Measurements from ENCODE around the gene TRABD. TPM values are rescaled to one million over a fixed set of nuclear protein-coding genes. Genes with fewer than 3 reads are reported as not detected.

TRABD gene
- total RNA-seq, 6 experiments from 2014 or later = 25.0 to 36.0 (median 27.6) TPM

- Mint-ChIP-seq H3K4me1 (ENCODE audit: low read depth) (peaks cover 25% of the 10 kb centered on the region), H3K27ac (no peak overlapping the region), H3K9me3 (no peaks in the 10 kb centered on the region), H3K4me3 (no peak overlapping the region), H3K36me3 (ENCODE audit: low read depth) (no peaks in the 10 kb centered on the region), H3K27me3 (ENCODE audit: insufficient read depth) (no peaks in the 10 kb centered on the region; the same call in 1 of the 2 replicates)
- DNase-seq = no peak
- TF ChIP-seq, protein P1, sequence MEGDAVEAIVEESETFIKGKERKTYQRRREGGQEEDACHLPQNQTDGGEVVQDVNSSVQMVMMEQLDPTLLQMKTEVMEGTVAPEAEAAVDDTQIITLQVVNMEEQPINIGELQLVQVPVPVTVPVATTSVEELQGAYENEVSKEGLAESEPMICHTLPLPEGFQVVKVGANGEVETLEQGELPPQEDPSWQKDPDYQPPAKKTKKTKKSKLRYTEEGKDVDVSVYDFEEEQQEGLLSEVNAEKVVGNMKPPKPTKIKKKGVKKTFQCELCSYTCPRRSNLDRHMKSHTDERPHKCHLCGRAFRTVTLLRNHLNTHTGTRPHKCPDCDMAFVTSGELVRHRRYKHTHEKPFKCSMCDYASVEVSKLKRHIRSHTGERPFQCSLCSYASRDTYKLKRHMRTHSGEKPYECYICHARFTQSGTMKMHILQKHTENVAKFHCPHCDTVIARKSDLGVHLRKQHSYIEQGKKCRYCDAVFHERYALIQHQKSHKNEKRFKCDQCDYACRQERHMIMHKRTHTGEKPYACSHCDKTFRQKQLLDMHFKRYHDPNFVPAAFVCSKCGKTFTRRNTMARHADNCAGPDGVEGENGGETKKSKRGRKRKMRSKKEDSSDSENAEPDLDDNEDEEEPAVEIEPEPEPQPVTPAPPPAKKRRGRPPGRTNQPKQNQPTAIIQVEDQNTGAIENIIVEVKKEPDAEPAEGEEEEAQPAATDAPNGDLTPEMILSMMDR (IDR thresholded peaks at IDR 0.05) = no peak
These were observed 8.5 kb downstream of the TRABD start for GRCh38 chr22:50194037-50194805.

- no peak overlapping the region for H3K27ac Mint-ChIP-seq
- no peaks in the 10 kb centered on the region for H3K36me3 Mint-ChIP-seq (ENCODE audit: low read depth)
- H3K27me3 Mint-ChIP-seq (ENCODE audit: insufficient read depth) = no peaks in the 10 kb centered on the region; the same call in 1 of the 2 replicates
- TF ChIP-seq, protein P1 (IDR thresholded peaks at IDR 0.05) = no peak
- no peak overlapping the region for H3K4me3 Mint-ChIP-seq
- no peak for DNase-seq
- H3K9me3 Mint-ChIP-seq = no peaks in the 10 kb centered on the region
- peaks cover 12% of the 10 kb centered on the region for H3K4me1 Mint-ChIP-seq (ENCODE audit: low read depth)
These were observed 10.5 kb downstream of the TRABD start for GRCh38 chr22:50196256-50196655.

DNA sequence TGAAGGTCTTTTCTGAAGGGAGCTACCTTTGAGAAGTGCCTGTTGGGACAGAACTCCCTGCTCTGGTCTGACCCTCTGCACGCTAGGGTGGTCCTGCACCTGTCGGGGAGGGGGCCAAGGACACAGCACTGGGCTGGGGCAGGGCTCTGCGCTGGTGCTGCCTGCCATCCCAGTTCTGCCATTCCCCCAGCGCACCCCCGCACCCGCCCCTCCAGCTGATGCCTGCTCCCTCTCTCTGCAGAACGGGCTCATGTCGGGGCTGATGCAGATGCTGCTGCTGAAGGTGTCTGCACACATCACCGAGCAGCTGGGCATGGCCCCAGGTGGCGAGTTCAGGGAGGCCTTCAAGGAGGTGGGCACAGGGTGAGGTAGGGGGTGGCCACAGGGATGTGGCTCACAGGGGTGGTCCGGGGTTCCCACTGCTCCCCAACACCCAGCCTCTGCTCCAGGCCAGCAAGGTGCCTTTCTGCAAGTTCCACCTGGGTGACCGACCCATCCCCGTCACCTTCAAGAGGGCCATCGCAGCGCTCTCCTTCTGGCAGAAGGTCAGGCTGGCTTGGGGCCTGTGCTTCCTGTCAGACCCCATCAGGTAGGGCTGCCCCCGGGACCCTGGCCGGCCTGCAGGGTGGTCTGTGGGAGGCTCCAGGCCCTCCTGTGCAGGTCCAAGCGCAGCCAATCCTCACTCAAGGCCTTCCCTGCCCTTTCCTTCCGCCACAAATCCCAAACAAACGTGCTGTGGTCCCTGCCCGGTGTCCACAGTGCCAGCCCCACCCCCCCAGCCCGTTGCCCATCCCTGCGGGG is 11.5 kb downstream of the TRABD start:
- Mint-ChIP-seq H3K27me3 (ENCODE audit: insufficient read depth) (no peaks in the 10 kb centered on the region; the same call in 1 of the 2 replicates), H3K4me1 (ENCODE audit: low read depth) (peaks cover 7% of the 10 kb centered on the region), H3K4me3 (no peak overlapping the region), H3K36me3 (ENCODE audit: low read depth) (peaks cover 3% of the 10 kb centered on the region; the same call in 1 of the 2 replicates), H3K27ac (no peak overlapping the region), H3K9me3 (no peaks in the 10 kb centered on the region)
- no peak for DNase-seq
- TF ChIP-seq, protein P1 (IDR thresholded peaks at IDR 0.05) = no peak

DNA sequence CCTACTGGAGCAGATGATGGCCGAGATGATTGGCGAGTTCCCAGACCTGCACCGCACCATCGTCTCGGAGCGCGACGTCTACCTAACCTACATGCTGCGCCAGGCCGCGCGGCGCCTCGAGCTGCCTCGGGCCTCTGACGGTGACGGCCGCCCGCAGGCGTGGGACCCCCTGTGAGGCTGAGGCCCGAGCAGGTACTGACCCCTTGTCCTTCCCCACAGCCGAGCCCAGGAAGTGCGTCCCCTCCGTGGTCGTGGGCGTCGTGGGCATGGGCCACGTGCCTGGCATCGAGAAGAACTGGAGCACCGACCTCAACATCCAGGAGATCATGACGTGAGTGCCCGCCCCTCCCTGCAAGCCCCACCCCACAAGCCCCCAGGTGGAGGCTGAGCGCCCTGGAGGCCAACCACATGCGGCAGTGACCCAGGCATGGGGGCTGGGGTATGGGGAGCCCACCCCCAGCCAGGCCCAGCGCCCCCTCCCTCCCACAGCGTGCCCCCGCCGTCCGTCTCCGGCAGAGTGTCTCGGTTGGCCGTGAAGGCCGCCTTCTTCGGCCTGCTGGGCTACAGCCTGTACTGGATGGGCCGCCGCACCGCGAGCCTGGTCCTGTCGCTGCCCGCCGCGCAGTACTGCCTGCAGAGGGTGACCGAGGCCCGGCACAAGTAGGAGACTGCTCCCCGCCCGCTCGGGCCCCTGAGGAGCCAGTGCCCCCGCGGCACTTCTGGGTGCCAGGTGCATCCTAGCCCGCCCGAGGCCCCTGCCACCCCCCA is 12.3 kb downstream of the TRABD start:
- no peaks in the 10 kb centered on the region for H3K9me3 Mint-ChIP-seq
- H3K4me1 Mint-ChIP-seq (ENCODE audit: low read depth) = peaks cover 10% of the 10 kb centered on the region
- no peak overlapping the region for H3K27ac Mint-ChIP-seq
- H3K27me3 Mint-ChIP-seq (ENCODE audit: insufficient read depth) = no peaks in the 10 kb centered on the region
- DNase-seq = no peak
- TF ChIP-seq, protein P1 (IDR thresholded peaks at IDR 0.05) = no peak
- peaks cover 10% of the 10 kb centered on the region for H3K36me3 Mint-ChIP-seq (ENCODE audit: low read depth)
- no peak overlapping the region for H3K4me3 Mint-ChIP-seq

DNA sequence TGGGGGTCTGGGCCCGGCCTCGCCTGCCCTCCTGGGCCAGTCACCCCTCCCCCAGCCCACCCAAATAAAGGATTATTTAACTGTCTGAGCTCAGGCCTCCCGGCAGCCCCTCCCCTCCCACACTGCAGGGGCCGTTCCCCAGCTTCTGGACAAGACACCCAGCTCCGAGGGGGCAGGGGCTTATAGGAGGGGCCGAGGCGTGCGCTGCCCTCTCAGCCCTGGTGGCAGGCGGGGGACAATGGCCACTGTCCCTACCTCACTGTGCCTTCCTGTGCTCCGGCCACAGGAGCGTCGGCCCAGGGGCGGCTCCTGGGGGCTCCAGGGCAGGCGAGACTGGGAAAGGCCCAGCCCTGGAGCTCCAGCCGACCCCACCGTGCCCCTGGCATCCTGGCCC is 12.9 kb downstream of the TRABD start:
- Mint-ChIP-seq H3K4me3 (no peak overlapping the region), H3K9me3 (no peaks in the 10 kb centered on the region), H3K27ac (no peak overlapping the region), H3K27me3 (ENCODE audit: insufficient read depth) (no peaks in the 10 kb centered on the region), H3K36me3 (ENCODE audit: low read depth) (peaks cover 15% of the 10 kb centered on the region), H3K4me1 (ENCODE audit: low read depth) (peaks cover 10% of the 10 kb centered on the region)
- TF ChIP-seq, protein P1 (IDR thresholded peaks at IDR 0.05) = no peak
- no peak for DNase-seq
